GM13976 (cell line): Measurements from ENCODE around the gene USP7.
"Not testable (repeated sequence)": the region's sequence is repeated elsewhere in the genome, so short reads cannot be mapped to it uniquely, and the experiment has no call there.

Source experiments
- DNase-seq: peaks from one replicate; pipeline ENCODE4 v3.0.0; 2012; ENCODE audit warnings: low spot score
- in situ Hi-C: fragments of 300-500 bp; cut with MboI; formaldehyde crosslinking; loops from one replicate; pipeline ENCODE4 v1.12.0; 2022; ENCODE audit warnings: low sequenced_read_pairs, mixed read lengths, inconsistent platforms; ENCODE audit not compliant: unreplicated experiment
- TF ChIP-seq, protein P1 (sequence below): IDR thresholded peaks from 2 replicates; pipeline ENCODE4 v1.5.1; 2012; ENCODE audit warnings: borderline replicate concordance, mild to moderate bottlenecking; ENCODE audit not compliant: insufficient read depth; ENCODE audit errors: extremely low read depth, missing control alignments, control extremely low read depth

USP7 gene

DNA sequence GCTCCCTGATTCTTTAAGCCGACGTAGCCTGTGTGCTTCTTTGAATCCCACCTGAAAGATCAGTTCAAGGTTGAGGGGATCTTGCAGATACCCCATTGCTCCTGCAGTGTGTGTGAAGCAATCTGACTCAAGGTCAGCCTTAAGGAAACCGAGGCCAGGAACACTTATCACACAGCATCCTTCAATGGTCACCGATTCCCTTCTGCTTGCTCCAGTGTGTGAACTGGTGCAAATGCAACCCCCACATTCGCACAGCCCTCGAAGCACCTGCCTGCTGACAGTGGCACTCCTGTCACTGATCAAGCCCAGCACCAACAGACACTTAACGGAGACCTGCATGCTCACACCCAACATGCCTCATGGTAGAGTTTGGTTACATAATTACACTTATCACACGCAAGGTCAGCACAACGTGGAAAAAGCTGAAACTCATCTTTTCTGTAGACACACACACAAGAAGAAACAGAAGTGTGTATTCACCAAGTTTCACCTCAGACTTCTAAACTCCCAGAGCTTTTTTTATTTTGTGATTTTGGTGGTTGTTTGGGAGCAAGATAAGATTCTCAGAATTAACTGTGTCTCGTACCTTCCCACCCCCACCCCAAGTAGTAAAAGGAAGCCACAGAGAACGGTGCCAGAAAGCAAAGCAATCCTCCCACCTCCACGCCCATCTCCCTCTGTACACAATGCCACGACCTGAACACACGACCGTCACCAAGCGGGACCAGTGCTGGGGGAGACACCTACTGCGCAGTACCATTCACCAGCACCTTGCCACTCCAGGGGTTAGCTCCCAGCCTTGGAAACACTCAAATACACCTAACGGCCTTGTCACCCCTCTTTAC, 44.4 kb downstream of the USP7 start:
- TF ChIP-seq, protein P1, sequence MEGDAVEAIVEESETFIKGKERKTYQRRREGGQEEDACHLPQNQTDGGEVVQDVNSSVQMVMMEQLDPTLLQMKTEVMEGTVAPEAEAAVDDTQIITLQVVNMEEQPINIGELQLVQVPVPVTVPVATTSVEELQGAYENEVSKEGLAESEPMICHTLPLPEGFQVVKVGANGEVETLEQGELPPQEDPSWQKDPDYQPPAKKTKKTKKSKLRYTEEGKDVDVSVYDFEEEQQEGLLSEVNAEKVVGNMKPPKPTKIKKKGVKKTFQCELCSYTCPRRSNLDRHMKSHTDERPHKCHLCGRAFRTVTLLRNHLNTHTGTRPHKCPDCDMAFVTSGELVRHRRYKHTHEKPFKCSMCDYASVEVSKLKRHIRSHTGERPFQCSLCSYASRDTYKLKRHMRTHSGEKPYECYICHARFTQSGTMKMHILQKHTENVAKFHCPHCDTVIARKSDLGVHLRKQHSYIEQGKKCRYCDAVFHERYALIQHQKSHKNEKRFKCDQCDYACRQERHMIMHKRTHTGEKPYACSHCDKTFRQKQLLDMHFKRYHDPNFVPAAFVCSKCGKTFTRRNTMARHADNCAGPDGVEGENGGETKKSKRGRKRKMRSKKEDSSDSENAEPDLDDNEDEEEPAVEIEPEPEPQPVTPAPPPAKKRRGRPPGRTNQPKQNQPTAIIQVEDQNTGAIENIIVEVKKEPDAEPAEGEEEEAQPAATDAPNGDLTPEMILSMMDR = no peak
- no peak for DNase-seq
- in situ Hi-C loops = no loop called here

- in situ Hi-C loops, DNase-seq: not testable (repeated sequence)
These were observed 46.4 kb downstream of the USP7 start for GRCh38 chr16:8917336-8917735.

GRCh38 chr16:8916541-8917225, 47.0 kb downstream of the USP7 start:
- TF ChIP-seq, protein P1 = no peak
- in situ Hi-C loops = no loop called here

GRCh38 chr16:8915722-8916301, 47.9 kb downstream of the USP7 start:
- no peak for DNase-seq
- in situ Hi-C loops = no loop called here

More at GRCh38 chr16:8916541-8917225, 47.0 kb downstream of the USP7 start:
- no peak for DNase-seq

GRCh38 chr16:8914098-8914497, 49.6 kb downstream of the USP7 start:
- TF ChIP-seq, protein P1 = no peak
- DNase-seq = no peak
- in situ Hi-C loops = no loop called here

More at GRCh38 chr16:8915722-8916301, 47.9 kb downstream of the USP7 start:
- TF ChIP-seq, protein P1 = no peak

- TF ChIP-seq, protein P1 = no peak
- in situ Hi-C loops = no loop called here
- DNase-seq = no peak
These were observed 50.9 kb downstream of the USP7 start for GRCh38 chr16:8912793-8913192.
